ENCODE results near the gene A1BG. TPM values are rescaled to one million over a fixed set of nuclear protein-coding genes. Genes with fewer than 3 reads are reported as not detected.
"Not testable (repeated sequence)": the region's sequence is repeated elsewhere in the genome, so short reads cannot be mapped to it uniquely, and the experiment has no call there.

A1BG gene
- total RNA-seq, 1 donor from 2014 or later: 7.5 TPM

- Mint-ChIP-seq H3K4me3 (no peak overlapping the region), H3K4me1 (peaks cover 17% of the 10 kb centered on the region), H3K9me3 (no peaks in the 10 kb centered on the region), H3K27ac (no peak overlapping the region), H3K36me3 (peaks cover 5% of the 10 kb centered on the region), H3K27me3 (ENCODE audit: insufficient read depth, low read depth) (peaks cover 22% of the 10 kb centered on the region)
- H2AFZ ChIP-seq (replicated peaks): no peak overlapping the region
- DNase-seq (ENCODE audit: low spot score): no peak
- no peaks in the 10 kb centered on the region for H3K9me3 ChIP-seq (ENCODE audit: low read depth)
- peaks cover 6% of the 10 kb centered on the region for H3K4me1 ChIP-seq
- TF ChIP-seq CTCF (IDR thresholded peaks at IDR 0.05): no peak
- no peak for TF ChIP-seq EZH2 (IDR thresholded peaks at IDR 0.05)
- TF ChIP-seq EZH2phosphoT487 (IDR thresholded peaks at IDR 0.05): no peak
- no peak overlapping the region for H3K4me2 ChIP-seq
- H3K9ac ChIP-seq: no peak overlapping the region
- peaks cover 16% of the 10 kb centered on the region for H3K27me3 ChIP-seq
- no peaks in the 10 kb centered on the region for H4K20me1 ChIP-seq (ENCODE audit: low read depth)
- no peak overlapping the region for H3K4me3 ChIP-seq
- no peaks in the 10 kb centered on the region for H3K36me3 ChIP-seq
- H3F3A ChIP-seq (ENCODE audit: low read depth): no peaks in the 10 kb centered on the region
- no peak overlapping the region for H3K27ac ChIP-seq
- H3K79me2 ChIP-seq (ENCODE audit: low read depth): no peaks in the 10 kb centered on the region
Measured at GRCh38 chr19:58350001-58350861, 3.1 kb downstream of the A1BG start.

DNA sequence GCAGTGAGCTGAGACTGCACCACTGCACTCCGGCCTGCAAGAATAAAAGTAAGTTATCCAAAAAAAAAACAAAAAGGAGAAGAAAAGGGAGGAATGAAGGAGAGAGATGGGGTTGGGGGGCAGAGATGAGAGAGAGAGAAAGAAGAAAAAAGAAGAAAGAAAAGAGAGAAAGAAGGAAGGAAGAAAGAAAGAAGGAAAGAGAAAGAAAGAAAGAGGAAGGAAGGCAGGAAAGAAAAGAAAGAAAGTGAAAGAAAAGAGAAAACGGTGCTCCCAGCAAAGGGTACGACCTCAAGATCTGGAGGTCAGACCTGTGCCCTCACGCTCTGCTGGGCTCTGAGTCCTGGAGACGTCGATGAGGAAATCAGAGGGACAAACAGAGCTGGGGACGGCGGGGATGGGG is 3.7 kb downstream of the A1BG start:
- peak overlapping the region; percentile 7 for H3K4me3 Mint-ChIP-seq
- H3K27me3 ChIP-seq: peaks cover 16% of the 10 kb centered on the region
- TF ChIP-seq CTCF (IDR thresholded peaks at IDR 0.05): no peak
- no peak for TF ChIP-seq EZH2 (IDR thresholded peaks at IDR 0.05)
- no peak for TF ChIP-seq EZH2phosphoT487 (IDR thresholded peaks at IDR 0.05)

DNA sequence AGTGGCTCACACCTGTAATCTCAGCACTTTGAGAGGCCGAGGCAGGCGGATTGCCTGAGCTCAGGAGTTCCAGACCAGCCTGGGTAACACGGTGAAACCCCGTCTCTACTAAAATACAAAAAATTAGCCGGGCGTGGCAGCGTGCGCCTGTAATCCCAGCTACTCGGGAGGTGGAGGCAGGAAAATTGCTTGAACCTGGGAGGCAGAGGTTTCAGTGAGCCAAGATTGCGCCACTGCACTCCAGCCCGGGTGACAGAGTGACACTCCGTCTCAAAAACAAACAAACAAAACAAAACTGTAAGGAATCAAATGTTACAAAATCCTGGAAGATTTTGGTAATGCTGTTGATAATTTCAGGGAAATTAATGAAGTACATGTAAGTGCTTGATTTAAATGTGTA is 5.2 kb downstream of the A1BG start:
- H3K27ac ChIP-seq: not testable (repeated sequence)
- Mint-ChIP-seq H3K27me3 (ENCODE audit: insufficient read depth, low read depth) (peaks cover 26% of the 10 kb centered on the region), H3K4me1 (peaks cover 17% of the 10 kb centered on the region)

More for the DNA sequence above, 3.7 kb downstream of the A1BG start:
- no peaks in the 10 kb centered on the region for H3F3A ChIP-seq (ENCODE audit: low read depth)
- no peak for DNase-seq (ENCODE audit: low spot score)
- Mint-ChIP-seq H3K27ac (peak overlapping the region; percentile 21), H3K27me3 (ENCODE audit: insufficient read depth, low read depth) (peaks cover 26% of the 10 kb centered on the region), H3K9me3 (no peaks in the 10 kb centered on the region), H3K36me3 (peaks cover 5% of the 10 kb centered on the region), H3K4me1 (peaks cover 17% of the 10 kb centered on the region)
- no peaks in the 10 kb centered on the region for H4K20me1 ChIP-seq (ENCODE audit: low read depth)
- H3K27ac ChIP-seq: no peak overlapping the region
- H3K4me1 ChIP-seq: peaks cover 6% of the 10 kb centered on the region
- H3K9ac ChIP-seq: no peak overlapping the region
- no peak overlapping the region for H2AFZ ChIP-seq (replicated peaks)
- H3K4me3 ChIP-seq: no peak overlapping the region
- H3K4me2 ChIP-seq: no peak overlapping the region
- no peaks in the 10 kb centered on the region for H3K36me3 ChIP-seq
- no peaks in the 10 kb centered on the region for H3K9me3 ChIP-seq (ENCODE audit: low read depth)
- H3K79me2 ChIP-seq (ENCODE audit: low read depth): no peaks in the 10 kb centered on the region

More for the DNA sequence above, 5.2 kb downstream of the A1BG start:
- Histone ChIP-seq H3K27me3 (peaks cover 16% of the 10 kb centered on the region), H3K4me3 (peak overlapping the region; percentile 87), H3K9ac (peak overlapping the region; percentile 40), H3K4me2 (peak overlapping the region; percentile 95), H2AFZ (replicated peaks) (peak overlapping the region; percentile 66)
- not testable (repeated sequence) for H3K79me2 ChIP-seq (ENCODE audit: low read depth); H3K36me3 ChIP-seq; H3K36me3 Mint-ChIP-seq; H3K9me3 Mint-ChIP-seq; H3K9me3 ChIP-seq (ENCODE audit: low read depth); H4K20me1 ChIP-seq (ENCODE audit: low read depth); H3F3A ChIP-seq (ENCODE audit: low read depth); DNase-seq (ENCODE audit: low spot score); H3K27ac Mint-ChIP-seq; H3K4me1 ChIP-seq
- peak overlapping the region; percentile 96 for H3K4me3 Mint-ChIP-seq

Measured in neural progenitor cell (in vitro differentiated cells).